HG03342 (cell line): Measurements from ENCODE around the gene TARBP2.

Source experiments
- ATAC-seq: cut with Tn5 transposase; IDR thresholded peaks from one replicate; pipeline ENCODE4 v1.9.1; 2021; ENCODE audit warnings: mild to moderate bottlenecking, moderate library complexity; ENCODE audit not compliant: unreplicated experiment

Gene TARBP2

DNA sequence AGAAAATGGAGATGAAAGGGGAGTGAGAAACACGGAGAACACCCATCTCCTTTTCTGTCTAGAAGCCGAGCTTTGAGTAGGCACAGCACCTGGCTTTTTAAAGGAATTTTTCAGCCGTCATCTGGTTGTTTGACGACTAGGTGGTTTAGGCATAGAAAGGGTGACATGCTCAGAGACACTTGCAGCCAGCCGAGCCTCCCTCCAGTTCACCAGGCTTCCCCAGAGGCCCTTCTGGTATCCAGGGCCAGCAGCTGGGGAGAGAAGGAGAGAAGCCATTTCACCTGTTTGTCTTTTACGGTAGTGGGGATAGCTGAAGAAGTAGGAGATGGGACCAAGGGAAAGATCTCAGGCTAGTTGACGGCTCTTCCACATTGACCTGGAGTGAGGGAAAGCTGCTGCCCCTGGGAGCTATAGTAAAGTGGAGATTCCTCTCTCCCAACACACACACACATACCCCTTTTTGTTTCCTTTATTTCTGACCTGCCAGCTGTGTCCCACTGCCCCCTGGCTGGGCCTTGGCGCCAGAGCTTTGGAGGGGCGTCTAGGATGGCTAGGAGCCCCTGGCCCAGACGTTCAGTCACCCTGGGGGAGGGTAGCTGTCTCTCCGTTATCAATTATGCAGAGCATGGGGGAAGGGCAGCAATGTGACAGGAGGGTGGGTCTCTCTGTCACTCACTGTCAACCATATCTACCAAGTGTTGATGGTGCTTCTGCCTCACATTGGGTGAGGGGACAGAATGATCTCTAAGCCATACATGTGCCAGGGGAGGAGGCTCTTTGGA lies 7.3 kb upstream of the TARBP2 start:
- no peak for ATAC-seq

DNA sequence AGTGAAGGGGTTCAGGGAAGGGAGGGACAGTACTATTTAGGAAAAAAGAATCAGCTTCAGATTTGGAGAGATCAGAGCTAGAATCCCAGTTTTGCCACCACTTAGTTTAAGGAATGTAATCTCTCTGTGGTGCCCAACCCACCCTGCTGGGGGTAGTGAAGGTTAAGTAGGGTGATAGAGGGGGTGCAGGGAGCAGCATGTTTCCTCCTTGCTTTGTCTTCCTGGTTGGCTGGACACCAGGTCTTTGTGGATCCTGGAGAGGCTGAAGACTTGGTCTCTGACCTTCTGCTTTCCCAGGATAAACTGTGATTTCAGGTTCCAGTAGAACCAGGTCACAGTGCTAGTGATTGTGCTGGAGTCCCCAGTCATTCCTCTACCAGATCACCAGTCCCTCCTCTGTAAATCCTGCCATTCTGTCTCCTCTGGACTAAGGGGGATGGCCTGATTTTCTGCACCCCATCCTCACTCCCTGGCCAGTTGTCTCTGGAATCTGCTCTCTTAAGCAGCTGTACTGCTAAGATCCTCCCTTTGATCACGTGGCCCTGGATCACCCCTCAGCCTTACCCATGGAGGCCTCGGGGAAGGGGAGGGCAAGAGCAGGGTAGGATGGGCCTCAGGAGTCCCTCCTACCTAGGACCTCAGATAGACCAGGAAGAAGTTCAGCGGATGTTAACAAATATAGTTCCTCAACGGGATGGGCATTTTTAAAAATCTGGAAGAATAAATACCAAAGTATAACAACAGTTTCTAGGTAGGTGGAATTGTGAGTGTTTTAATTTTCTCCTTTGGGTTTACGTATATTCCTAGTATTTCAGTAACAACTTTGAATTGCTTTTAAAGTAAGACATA lies 5.0 kb upstream of the TARBP2 start:
- no peak for ATAC-seq

DNA sequence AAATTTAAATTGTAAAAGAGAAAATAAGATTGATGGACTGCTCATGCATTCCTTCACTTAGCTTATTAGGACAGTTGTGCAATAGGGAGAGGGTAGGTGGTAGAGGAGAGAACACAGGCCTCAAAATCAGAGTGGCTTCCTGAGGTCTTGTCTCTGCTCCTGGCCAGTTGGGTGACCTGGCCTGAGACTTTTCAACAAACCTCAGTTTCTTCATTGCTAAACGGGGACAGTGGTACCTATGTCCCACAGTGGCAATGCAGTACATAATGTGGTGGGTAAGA lies 4.4 kb upstream of the TARBP2 start:
- no peak for ATAC-seq

DNA sequence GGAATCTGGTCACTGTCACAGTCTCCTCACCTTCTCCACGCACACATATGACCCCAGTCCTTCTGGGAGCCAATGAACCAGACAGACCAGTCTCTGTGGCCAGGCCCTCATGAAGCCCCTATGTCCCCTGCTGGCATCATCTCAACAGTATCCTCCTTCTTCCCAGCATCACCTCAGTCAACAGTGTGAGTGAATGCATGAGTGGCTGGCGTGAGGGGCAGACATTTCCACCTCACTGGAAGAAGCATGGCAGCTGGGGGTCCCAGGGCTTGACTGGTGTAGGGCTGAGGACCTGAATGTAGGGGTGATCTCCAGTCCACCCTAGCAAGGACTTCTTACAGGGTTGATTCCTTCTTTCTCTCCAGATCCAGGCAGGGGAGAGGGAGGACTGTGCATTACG lies 3.6 kb upstream of the TARBP2 start:
- no peak for ATAC-seq

DNA sequence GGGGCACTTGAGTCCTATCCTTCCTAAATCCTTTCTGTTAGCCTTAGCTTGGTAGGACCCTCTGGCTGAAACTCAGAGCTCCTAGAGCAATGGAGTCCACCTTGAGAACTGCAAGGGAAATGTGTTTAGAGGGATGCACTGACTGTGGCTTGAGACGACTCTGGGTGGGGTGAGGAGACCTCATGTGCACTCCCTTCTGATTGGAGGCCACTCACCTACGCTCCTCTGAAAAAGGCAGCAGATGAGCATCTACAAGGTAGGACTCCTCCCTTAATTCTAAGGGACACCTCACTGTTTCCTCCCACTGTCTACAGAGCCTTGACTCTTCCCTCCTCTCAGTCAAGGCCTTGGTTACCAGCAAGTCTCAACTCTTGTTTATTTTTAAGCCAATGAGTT lies 2.9 kb upstream of the TARBP2 start:
- no peak for ATAC-seq

DNA sequence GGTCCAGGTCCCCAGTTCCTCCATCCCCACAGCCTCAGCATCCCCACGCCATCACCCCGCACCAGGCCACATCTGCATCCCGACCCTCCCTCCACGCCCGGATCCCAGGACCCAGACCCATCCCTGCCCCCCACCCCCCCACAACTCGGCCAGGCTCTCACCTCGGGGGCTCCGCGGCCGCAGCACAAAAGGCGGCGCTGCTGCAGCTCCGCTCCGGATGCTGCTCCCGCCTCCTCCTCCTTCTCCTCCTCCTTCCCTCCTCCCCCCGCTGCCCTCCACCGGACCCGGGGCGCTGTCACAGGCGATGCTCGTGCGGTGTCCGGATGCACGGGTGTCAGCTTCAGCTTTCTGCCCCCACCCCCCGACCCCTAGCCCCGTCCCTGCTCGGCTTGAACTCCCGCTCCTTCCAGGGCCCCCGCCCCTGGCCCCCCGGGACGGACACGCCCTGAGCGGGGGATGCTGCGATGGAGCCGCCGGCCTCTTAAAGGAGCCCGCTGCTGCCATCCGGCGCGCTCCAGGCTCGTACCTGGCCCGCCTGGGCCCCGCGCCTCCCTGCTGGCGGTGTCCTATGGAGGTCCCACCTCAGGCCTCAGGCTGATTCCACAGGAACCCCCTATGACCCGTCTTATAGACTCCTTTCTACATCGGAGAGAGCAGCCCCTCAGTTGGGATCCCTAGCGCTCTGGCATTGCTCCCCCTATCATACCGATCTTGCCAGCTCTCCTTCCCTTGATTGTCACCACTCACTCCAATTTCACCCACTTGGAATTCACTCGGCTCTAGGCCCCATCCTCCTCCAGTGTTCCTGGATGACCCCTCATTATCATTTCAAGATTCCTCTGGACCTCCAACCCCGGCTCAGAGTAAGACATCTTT lies 1.6 kb upstream of the TARBP2 start, which contains the start of gene MAP3K12:
Gene MAP3K12 (minus strand): TSS at position 193 of the 876 bp plus-strand sequence. CDS start 12,067 bp downstream, outside the sequence.
- ATAC-seq = no peak

DNA sequence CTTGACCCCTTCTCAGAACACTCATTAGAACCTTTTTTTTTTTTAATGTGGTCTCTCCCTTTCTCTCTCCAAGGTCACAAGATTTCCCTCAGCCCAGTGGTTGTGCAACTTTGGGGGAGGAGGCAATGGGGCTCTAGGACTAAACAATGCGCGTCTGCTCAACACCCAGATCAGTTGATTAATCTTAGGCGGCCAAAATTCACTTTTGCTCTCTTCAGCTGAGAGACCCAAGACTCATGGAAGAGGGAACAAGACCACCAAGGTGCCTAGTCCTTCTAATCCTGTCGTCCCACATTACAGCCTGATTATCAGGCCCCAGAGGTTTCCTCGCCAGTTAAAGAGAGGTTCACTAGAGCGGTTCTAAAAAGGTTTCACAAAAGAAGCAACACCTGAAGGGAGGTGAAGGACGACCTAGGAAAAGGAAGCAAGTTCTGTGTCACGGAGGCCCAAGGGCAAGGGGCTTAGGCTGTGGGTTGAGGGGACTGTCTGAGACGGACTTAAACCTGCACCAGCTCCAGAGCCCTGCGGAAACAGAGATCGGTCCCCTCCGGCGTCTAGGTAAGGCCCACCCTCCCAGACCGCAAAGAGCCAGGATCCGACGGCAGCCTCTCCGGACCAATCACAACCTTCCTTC lies 824 bp upstream of the TARBP2 start:
- ATAC-seq = no peak

DNA sequence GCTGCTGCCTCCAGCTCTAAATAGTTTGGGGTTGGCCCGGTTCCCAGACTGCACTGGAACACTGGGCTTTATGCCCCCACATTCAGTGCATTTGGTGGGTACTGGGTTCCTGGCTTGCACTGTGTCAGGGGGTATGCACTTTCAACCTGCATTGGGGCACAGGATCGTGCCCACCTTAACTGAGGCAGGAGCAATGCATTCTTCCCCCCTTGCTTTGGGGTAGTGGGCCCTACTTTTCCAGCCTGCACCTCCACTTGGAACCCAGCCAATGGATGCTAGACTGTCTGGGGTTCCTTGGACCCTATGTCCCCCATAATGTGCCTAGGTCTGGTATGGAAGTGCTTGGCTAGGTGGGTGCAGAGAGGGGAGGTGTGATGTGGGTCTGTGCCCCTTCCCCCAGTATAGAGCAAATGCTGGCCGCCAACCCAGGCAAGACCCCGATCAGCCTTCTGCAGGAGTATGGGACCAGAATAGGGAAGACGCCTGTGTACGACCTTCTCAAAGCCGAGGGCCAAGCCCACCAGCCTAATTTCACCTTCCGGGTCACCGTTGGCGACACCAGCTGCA lies 615 bp downstream of the TARBP2 start:
- ATAC-seq = no peak

DNA sequence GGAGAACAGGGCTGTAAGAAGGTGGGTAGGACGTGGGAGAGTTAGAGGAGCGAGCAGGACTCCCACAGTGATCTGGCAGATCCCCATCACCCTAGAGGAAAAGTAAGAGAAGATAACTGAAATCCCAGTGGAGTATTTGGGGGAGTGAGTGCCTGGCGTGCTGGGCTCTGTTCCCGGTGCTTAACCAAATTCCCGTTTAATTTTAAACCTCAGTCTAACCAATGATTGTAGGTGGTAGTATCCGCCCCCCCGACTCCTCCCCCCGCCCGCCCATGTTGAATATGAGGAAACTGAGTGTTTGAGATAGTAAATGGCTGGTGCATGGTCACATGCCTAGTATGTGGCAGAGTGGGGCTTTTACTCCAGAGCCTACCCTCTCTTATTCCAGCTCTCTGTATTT lies 1.2 kb downstream of the TARBP2 start:
- no peak for ATAC-seq

DNA sequence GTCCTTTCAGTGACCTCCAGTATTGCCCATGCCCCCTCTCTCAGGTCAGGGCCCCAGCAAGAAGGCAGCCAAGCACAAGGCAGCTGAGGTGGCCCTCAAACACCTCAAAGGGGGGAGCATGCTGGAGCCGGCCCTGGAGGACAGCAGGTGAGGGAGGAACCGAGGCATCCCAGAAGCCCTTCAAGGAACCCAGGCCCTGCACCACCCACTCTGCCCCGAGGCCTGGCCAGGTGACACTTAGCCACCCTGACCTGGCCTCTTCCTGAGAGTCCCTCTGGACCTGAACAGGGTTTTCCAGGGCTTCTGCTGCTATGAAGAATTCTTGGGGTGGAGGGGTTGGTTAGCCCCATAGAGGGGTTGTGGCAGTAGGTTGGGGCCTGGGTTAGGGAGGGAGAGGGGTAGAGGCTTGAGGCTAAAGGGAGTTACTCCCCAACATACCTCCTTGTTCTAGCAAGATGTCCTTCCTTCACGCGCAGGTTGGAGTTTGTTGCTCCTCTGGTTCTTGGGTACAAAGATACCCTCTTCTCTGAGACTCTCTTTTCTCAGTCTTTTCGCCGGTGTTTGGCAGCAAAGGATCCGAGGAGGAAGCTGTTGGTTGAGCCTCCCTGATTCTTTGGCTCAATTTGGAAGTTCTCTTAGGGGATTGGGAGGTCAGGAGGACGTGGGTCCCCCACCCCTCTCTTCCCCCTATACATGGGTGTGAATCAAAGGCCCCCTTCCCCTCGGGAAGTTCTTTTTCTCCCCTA lies 2.1 kb downstream of the TARBP2 start:
- ATAC-seq = no peak

DNA sequence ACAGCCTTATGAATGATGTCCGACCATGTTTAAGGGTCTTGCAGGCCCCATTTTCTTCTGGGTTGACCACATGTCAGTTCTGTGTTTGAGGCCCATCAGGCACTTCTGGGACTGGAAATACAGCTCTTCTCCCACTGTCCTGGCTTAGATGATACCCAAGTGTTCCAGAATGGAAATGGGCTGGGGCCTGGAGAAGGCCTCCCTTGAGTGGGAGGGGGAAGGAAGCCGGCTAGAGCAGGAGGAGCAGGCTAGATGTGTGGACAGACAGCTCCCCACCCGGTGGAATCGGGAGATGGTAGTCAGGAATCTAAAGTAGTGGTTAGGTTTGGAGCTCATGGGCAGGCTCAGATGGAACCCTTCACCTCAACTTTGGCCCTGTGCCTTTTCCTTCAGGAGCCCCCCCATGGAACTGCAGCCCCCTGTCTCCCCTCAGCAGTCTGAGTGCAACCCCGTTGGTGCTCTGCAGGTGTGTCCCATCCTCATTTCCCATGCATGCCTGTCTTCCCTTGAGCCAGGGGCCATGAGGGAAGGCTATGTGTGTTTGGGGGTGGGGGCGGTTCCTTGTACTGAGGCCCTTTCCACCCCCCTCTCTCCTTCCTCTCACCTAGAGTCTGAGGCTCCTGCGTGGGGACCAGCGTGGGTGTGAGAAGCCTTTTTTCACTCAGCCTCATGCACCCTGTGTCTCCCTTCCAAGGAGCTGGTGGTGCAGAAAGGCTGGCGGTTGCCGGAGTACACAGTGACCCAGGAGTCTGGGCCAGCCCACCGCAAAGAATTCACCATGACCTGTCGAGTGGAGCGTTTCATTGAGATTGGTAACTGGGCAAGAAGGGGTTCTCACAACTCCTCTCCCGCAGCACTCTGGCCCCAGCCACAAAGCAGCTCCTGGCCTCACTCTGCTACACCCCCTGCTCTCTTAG lies 3.2 kb downstream of the TARBP2 start:
- ATAC-seq = no peak

DNA sequence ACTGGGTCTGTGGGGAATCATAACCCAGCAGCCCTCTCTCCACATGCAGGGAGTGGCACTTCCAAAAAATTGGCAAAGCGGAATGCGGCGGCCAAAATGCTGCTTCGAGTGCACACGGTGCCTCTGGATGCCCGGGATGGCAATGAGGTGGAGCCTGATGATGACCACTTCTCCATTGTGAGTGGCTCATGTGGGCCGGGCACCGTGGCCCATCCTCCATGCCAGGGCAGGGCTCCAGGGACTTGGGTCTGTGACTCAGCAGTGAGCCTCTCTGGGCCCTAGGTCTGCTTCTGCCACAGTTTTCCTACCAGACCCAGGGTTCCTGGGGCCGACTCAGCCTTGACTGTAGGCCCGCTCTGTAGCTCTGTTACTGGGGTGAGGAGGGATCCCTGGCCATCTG lies 4.0 kb downstream of the TARBP2 start:
- no peak for ATAC-seq

DNA sequence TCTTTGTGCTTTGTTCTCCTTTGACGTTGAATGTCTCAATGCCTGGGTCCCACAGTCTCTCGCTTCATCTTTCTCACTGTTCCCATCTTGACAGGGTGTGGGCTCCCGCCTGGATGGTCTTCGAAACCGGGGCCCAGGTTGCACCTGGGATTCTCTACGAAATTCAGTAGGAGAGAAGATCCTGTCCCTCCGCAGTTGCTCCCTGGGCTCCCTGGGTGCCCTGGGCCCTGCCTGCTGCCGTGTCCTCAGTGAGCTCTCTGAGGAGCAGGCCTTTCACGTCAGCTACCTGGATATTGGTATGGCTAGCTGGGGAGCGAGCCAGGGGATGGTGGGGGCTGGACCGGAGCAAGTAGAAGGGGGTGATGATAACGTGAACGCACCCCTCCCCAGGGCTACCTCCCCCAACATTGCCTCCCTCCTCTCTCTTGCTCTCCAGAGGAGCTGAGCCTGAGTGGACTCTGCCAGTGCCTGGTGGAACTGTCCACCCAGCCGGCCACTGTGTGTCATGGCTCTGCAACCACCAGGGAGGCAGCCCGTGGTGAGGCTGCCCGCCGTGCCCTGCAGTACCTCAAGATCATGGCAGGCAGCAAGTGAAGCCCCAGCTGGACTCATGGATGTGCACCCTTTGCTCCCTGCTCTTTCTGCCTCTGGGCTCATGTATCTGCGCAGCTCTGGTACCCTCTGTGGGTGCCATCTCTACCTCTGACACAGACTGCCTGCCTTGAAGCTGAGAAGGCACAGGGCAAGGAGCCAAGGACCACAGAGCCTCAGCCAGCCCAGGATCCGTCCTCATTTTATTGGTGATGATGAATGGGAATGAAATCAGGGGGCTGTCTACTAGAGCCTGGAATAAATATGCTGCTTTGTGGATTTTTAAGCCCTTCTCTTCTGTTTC lies 4.7 kb downstream of the TARBP2 start:
- ATAC-seq = no peak

DNA sequence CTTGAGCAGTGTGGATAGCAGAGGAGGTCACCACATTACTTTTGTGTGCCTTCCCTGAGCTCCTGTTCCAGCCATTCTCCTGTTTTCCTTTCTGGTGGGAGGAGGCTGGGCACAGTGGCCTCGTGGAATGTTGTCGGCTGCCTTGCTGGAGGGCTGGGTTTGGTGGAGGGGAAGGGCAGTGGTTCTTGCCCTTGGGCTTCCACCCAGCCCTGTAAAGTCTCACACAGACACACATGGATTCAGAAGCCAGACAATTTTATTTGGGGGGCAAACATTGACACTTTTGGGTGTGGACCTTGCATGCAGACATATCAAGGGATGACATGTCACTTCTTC lies 5.3 kb downstream of the TARBP2 start:
- no peak for ATAC-seq

DNA sequence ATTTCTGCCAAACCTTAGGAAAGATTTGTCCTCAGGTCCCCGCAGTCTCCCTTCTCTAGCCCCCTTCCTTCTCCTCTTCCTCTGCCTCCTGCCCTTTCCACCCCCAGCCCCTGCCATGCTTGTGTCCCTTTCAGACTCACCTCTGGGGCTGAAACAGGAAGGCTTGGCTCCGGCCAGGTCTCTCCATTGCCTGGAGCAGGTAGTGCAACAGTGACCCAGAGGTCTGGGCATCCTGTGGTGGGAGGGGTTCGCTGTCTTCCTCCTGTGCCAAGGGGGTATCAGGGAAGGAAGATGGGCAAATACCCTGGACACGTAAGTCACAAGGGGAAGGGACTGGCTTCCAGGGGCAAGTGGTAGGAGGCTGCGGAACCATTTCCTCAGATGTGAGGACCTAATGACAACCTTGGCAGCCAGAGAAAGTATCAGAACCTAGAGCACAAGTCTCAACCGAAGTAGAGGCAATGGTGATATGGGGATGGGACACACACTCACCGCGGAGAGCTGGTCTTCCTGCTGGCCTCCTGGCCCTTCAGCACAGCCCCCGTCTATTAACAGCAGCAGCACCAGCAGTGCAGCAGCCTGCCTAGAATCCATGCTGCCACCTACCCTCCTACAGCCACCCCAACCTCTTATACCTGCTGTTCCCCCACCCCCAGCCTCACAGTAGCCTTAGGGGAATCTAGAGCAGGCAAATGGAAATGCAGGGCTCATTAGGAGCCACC lies 6.0 kb downstream of the TARBP2 start, which contains the start of gene NPFF:
Gene NPFF (minus strand): TSS at position 604 of the 722 bp plus-strand sequence. CDS start 10 bp downstream, at position 594.
- ATAC-seq = no peak

DNA sequence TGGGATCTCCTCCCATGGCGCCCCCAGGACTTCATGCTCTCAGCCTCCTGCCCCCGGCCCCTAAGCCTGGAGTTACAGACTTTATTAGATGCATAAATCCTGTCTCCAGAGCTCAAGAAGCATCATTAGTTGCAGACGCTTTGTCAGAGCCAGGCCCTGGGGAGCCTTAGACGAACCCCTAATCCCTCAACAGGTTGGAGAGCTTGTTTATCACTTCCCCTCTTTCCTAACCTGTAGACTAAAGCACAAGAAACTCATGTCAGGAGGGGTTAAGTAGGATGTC lies 6.5 kb downstream of the TARBP2 start:
- no peak for ATAC-seq

DNA sequence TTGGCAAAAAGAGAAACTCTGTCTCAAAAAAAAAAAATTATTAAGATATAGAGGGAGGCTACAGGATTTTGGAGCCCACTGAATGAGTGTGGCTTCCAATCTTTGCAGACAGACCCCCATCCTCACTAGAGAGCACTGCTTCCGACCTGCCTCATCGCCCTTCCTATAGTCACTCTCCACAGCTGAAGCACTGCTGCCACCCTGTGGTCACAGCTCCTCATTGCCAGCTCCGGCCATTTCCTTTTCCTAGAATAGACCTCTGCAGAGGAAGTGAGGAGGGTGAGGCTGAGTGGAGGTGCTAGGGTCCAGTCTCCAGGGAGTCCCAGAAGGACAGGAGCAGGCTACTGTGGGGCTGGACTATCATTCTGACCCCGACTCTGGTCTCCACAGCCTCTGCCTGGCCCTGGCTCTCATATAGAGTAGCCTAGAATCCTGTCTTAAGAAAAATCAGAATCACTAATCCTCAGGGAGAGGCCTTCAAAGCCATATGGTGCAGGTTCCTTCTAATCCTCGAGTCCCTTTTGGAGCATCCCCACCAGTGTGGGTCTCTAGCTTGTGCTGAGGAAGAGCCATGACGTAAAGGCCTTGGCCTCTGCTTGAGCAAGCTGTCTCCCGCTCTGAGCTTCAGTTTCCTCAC lies 7.6 kb downstream of the TARBP2 start:
- peak; percentile 85 for ATAC-seq
